K562 (cell line): ENCODE measurements around the gene SEMA6B. TPM values are rescaled to one million over a fixed set of nuclear protein-coding genes. Genes with fewer than 3 reads are reported as not detected.

ENCODE experiments used
- AFF4 ChIP-seq: sonication (generic); formaldehyde crosslinking; IDR thresholded peaks from 2 replicates; pipeline ENCODE4 v1.8.0; 2023; ENCODE audit warnings: mild to moderate bottlenecking, missing genetic modification reagents
- FOXM1 ChIP-seq, 2 experiments: fragments of 450-650 bp in 1 of 2; sonication (generic) in 1 of 2; formaldehyde crosslinking in 1 of 2; IDR thresholded peaks; 2 replicates each; pipeline versions ENCODE4 v1.6.1 to v1.9.0; 2017 to 2022; ENCODE audit warnings: low read depth in 2 of 2, mild to moderate bottlenecking in 2 of 2, missing genetic modification reagents in 1 of 2, moderate library complexity in 1 of 2
- GTF3C2 ChIP-seq: IDR thresholded peaks from 3 replicates; pipeline ENCODE4 v1.6.1; 2011; ENCODE audit warnings: borderline replicate concordance, mild to moderate bottlenecking, moderate library complexity; ENCODE audit not compliant: insufficient read length; ENCODE audit errors: extremely low read depth
- HMG20B ChIP-seq: fragments of 250-450 bp; sonication (Bioruptor Pico); IDR thresholded peaks from 2 replicates; pipeline ENCODE4 v1.5.0; 2021; ENCODE audit warnings: mild to moderate bottlenecking
- PHTF2 ChIP-seq: fragments of 250-450 bp; sonication (Bioruptor Pico); IDR thresholded peaks from 2 replicates; pipeline ENCODE4 v1.5.0; 2021; ENCODE audit warnings: mild to moderate bottlenecking
- PYGO2 ChIP-seq: fragments of 450-650 bp; IDR thresholded peaks from 2 replicates; pipeline ENCODE4 v1.6.1; 2016; ENCODE audit warnings: mild to moderate bottlenecking, missing genetic modification characterization, moderate library complexity, missing compliant biosample characterization
- SMC3 ChIP-seq: conservative IDR thresholded peaks from 2 replicates; pipeline ENCODE4 v1.6.1; 2011; ENCODE audit warnings: low read depth, low read length, improper control_type of control experiment; ENCODE audit not compliant: insufficient read depth
- TCF7 ChIP-seq: sonication (generic); IDR thresholded peaks from 2 replicates; pipeline ENCODE4 v1.6.1; 2016; ENCODE audit warnings: antibody characterized with exemption, borderline replicate concordance
- ZBTB7A ChIP-seq: IDR thresholded peaks from 2 replicates; pipeline ENCODE4 v1.6.1; 2011; ENCODE audit warnings: low read depth, mild to moderate bottlenecking, low read length, moderate library complexity, borderline replicate concordance; ENCODE audit not compliant: control insufficient read depth
- ZBTB9 ChIP-seq: fragments of 450-650 bp; formaldehyde crosslinking; IDR thresholded peaks from 2 replicates; pipeline ENCODE4 v1.4.0; 2020; ENCODE audit warnings: mild to moderate bottlenecking, moderate library complexity
- ZFP1 ChIP-seq: fragments of 450-650 bp; formaldehyde crosslinking; IDR thresholded peaks from 2 replicates; pipeline ENCODE4 v1.4.0; 2020; ENCODE audit warnings: mild to moderate bottlenecking, mixed read lengths
- ZNF644 ChIP-seq: fragments of 200-800 bp; sonication (Bioruptor generic); IDR thresholded peaks from 2 replicates; pipeline ENCODE4 v1.6.1; 2016; ENCODE audit warnings: low read depth, missing genetic modification characterization, missing compliant biosample characterization
- ZNF740 ChIP-seq, 3 experiments: fragments of 200-800 bp in 1 of 3; sonication (Bioruptor generic) in 1 of 3; sonication (generic) in 1 of 3; formaldehyde crosslinking in 1 of 3; IDR thresholded peaks; 2 replicates each; pipeline versions ENCODE4 v1.6.1 to v1.8.0; 2016 to 2022; ENCODE audit warnings: mild to moderate bottlenecking in 2 of 3, missing compliant biosample characterization in 2 of 3, missing genetic modification characterization in 2 of 3, missing genetic modification reagents in 1 of 3
- polyA plus RNA-seq, 8 experiments: library from polyadenylated mRNA; depleted of rRNA in 4 of 8; stranded (reverse) in 5 of 8; unstranded in 3 of 8; fragments of >200 nt; fragmentation: Nextera tagmentation in 2 of 8; fragmentation: Illumina TruSeq in 1 of 8; extraction: Ambion mirVana in 2 of 8; extraction: Trizol in 1 of 8; gene quantifications; 2 replicates each; pipeline versions ENCODE4 v1.2.1 to v1.2.3, GENCODE V29; 2011 to 2014; ENCODE audit warnings: inconsistent platforms in 1 of 8, missing spikeins in 1 of 8
- total RNA-seq, 7 experiments: library from RNA; depleted of rRNA in 6 of 7; stranded (reverse); fragments of >200 nt in 6 of 7; fragmentation: Illumina TruSeq in 2 of 7; extraction: Trizol in 2 of 7; gene quantifications; 2 replicates each; pipeline versions ENCODE4 v1.2.1 to v1.2.3, GENCODE V29; 2011 to 2021; ENCODE audit warnings: low replicate concordance in 1 of 7

The SEMA6B gene
- total and polyA plus RNA-seq, 9 of the 15 experiments (the other 6 are each of a cell fraction or from before 2014, with no cell fraction given): 0.65 to 4.6 (median 2.5) TPM; not detected in 2

GRCh38 chr19:4584670-4585460 is 25.4 kb upstream of the SEMA6B start (continued):
- TF ChIP-seq AFF4 (CRISPR knock-in tag) (no peak), ZBTB7A (peak; percentile 93; the same call in 1 of the 2 replicates), ZBTB9 (CRISPR knock-in tag) (no peak), SMC3 (no peak), PHTF2 (CRISPR knock-in tag) (no peak), ZNF740 (CRISPR knock-in tag; IDR thresholded peaks at IDR 0.05) (peak; percentile 23; the same call in 1 of the 2 replicates), ZNF740 (tag; IDR thresholded peaks at IDR 0.05) (0 out of 4 replicates have a peak, but pooled peaks of 1 of the 2 experiments have one; percentile 63), PYGO2 (tag) (no peak), HMG20B (CRISPR knock-in tag) (no peak), ZNF644 (tag) (no peak), ZFP1 (no peak), GTF3C2 (no peak), TCF7 (no peak), FOXM1 (IDR thresholded peaks at IDR 0.05; ENCODE audit: low read depth) (no peak), FOXM1 (CRISPR knock-in tag; IDR thresholded peaks at IDR 0.05; ENCODE audit: low read depth) (no peak)
